ENCODE results near the gene CRB2. TPM values are rescaled to one million over a fixed set of nuclear protein-coding genes. Genes with fewer than 3 reads are reported as not detected.

Gene CRB2
- total RNA-seq, 2 donors from 2014 or later: 0.06 to 0.45 TPM

DNA sequence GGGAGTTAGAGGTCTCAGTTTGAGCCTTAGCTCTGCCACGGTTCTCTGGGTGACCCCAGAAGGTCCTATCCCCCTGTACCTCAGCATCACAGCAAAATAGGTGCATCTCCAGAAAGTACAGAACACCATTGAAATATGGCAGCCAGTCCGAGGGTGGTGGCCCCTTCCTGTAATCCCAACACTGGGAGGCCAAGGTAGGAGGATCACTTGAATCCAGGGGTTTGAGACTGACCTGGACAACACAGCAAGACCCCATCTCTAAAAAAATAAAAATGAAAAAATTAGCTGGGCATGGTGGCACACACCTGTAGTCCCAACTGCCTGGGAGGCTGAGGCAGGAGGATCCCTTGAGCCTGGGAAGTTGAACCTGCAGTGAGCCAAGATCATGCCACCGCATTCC lies 7.0 kb upstream of the CRB2 start:
- Mint-ChIP-seq H3K9me3 (no peaks in the 10 kb centered on the region), H3K4me1 (no peaks in the 10 kb centered on the region), H3K27me3 (peaks cover 13% of the 10 kb centered on the region), H3K4me3 (no peak overlapping the region), H3K27ac (no peak overlapping the region), H3K36me3 (ENCODE audit: low read depth) (no peaks in the 10 kb centered on the region)
- ATAC-seq (replicated peaks): no peak

GRCh38 chr9:123349691-123350480 lies 6.1 kb upstream of the CRB2 start:
- no peaks in the 10 kb centered on the region for H3K36me3 Mint-ChIP-seq (ENCODE audit: low read depth)
- no peak overlapping the region for H3K27ac Mint-ChIP-seq
- no peak overlapping the region for H3K4me3 Mint-ChIP-seq
- ATAC-seq (replicated peaks): peak; percentile 77
- no peaks in the 10 kb centered on the region for H3K9me3 Mint-ChIP-seq
- no peaks in the 10 kb centered on the region for H3K4me1 Mint-ChIP-seq
- peaks cover 13% of the 10 kb centered on the region for H3K27me3 Mint-ChIP-seq

GRCh38 chr9:123350590-123351310 lies 5.2 kb upstream of the CRB2 start:
- no peaks in the 10 kb centered on the region for H3K36me3 Mint-ChIP-seq (ENCODE audit: low read depth)
- peaks cover 17% of the 10 kb centered on the region for H3K27me3 Mint-ChIP-seq
- H3K4me3 Mint-ChIP-seq: no peak overlapping the region
- ATAC-seq (replicated peaks): no peak
- H3K27ac Mint-ChIP-seq: no peak overlapping the region
- H3K9me3 Mint-ChIP-seq: no peaks in the 10 kb centered on the region
- H3K4me1 Mint-ChIP-seq: no peaks in the 10 kb centered on the region

DNA sequence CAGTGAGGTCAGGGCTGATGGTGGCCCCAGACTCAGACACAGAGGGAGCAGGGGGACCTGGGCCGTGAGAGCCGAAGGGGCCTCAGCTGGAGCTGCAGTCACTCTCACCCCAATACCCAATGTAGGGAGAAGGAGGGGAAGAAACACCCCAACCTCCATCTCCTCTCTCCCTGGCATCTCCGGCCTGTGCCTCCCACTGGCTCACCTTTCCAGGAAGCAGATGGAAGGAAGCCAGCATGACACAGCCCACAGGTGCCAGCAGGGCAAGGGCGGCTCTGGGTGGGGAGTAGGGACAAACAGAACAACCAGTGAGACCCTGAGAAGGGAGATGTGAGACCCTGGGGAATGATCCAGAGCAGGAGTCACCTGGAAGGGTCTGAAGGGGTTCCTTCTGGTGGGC lies 3.0 kb upstream of the CRB2 start:
- H3K36me3 Mint-ChIP-seq (ENCODE audit: low read depth): no peaks in the 10 kb centered on the region
- peaks cover 17% of the 10 kb centered on the region for H3K27me3 Mint-ChIP-seq
- H3K4me1 Mint-ChIP-seq: no peaks in the 10 kb centered on the region
- ATAC-seq (replicated peaks): no peak
- H3K27ac Mint-ChIP-seq: no peak overlapping the region
- H3K9me3 Mint-ChIP-seq: no peaks in the 10 kb centered on the region
- no peak overlapping the region for H3K4me3 Mint-ChIP-seq

GRCh38 chr9:123353984-123354591 lies 1.9 kb upstream of the CRB2 start:
- Mint-ChIP-seq H3K27ac (no peak overlapping the region), H3K4me3 (no peak overlapping the region), H3K27me3 (peaks cover 17% of the 10 kb centered on the region), H3K9me3 (no peaks in the 10 kb centered on the region), H3K4me1 (no peaks in the 10 kb centered on the region), H3K36me3 (ENCODE audit: low read depth) (no peaks in the 10 kb centered on the region)
- peak; percentile 80 for ATAC-seq (replicated peaks)

DNA sequence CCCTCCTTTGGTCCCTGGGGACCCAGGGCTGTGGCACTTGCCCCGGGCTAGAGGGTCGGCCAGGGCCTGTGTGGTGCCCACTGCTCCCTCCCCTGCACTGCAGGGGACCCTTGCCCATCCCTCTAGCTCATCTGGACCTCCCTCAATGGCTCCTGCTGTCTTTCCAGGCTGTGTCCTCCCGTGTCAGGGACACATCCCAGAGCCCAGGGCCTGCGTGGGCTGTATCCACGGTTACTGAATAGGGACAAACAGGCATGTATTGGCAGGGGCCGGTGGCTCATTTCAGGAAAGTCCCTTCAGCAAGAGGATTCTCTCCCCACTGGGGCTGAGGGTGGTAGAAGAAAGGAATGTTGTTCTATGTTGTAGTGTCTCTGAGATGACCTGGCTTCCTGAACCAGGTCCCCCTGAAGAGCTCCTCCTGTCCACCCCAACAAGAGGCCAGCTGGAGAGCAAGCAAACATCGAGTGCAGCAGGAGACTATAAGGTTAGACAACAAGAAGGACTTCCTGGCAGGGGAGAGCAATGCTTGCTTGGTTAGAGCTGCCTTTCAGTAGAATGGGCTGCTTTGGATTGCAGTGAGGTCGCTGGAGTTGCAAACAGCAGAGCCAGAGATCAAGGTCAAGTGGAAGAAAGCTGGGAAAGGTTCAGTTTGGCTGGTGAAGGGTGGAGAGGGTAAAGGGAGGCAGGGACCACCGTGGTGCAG lies 1.0 kb upstream of the CRB2 start:
- ATAC-seq (replicated peaks): no peak
- no peak overlapping the region for H3K27ac Mint-ChIP-seq
- H3K27me3 Mint-ChIP-seq: peaks cover 17% of the 10 kb centered on the region
- no peaks in the 10 kb centered on the region for H3K9me3 Mint-ChIP-seq
- peaks cover 7% of the 10 kb centered on the region for H3K4me1 Mint-ChIP-seq
- H3K36me3 Mint-ChIP-seq (ENCODE audit: low read depth): no peaks in the 10 kb centered on the region
- H3K4me3 Mint-ChIP-seq: no peak overlapping the region

GRCh38 chr9:123356851-123357742 lies 1.1 kb downstream of the CRB2 start:
- H3K27me3 Mint-ChIP-seq: peaks cover 9% of the 10 kb centered on the region
- H3K4me1 Mint-ChIP-seq: peaks cover 7% of the 10 kb centered on the region
- H3K4me3 Mint-ChIP-seq: no peak overlapping the region
- H3K36me3 Mint-ChIP-seq (ENCODE audit: low read depth): no peaks in the 10 kb centered on the region
- H3K27ac Mint-ChIP-seq: no peak overlapping the region
- H3K9me3 Mint-ChIP-seq: no peaks in the 10 kb centered on the region
- ATAC-seq (replicated peaks): no peak

DNA sequence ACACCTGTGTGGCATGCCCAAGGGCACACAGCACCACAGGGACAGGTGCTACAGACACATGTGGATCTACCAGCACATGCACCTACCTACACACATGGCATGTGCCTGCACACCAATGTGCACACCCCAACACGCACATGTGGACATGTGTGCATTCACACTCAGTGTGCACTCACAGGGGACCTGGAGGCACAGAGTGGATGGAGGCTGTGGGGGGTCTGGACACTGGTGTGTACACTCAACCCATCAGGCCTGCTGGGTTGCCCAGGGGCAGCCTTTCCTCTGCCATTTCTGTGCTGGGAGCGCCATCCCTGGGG lies 1.7 kb downstream of the CRB2 start:
- Mint-ChIP-seq H3K27ac (no peak overlapping the region), H3K9me3 (no peaks in the 10 kb centered on the region), H3K4me1 (peaks cover 7% of the 10 kb centered on the region), H3K36me3 (ENCODE audit: low read depth) (no peaks in the 10 kb centered on the region), H3K4me3 (no peak overlapping the region), H3K27me3 (peaks cover 5% of the 10 kb centered on the region)
- ATAC-seq (replicated peaks): no peak

DNA sequence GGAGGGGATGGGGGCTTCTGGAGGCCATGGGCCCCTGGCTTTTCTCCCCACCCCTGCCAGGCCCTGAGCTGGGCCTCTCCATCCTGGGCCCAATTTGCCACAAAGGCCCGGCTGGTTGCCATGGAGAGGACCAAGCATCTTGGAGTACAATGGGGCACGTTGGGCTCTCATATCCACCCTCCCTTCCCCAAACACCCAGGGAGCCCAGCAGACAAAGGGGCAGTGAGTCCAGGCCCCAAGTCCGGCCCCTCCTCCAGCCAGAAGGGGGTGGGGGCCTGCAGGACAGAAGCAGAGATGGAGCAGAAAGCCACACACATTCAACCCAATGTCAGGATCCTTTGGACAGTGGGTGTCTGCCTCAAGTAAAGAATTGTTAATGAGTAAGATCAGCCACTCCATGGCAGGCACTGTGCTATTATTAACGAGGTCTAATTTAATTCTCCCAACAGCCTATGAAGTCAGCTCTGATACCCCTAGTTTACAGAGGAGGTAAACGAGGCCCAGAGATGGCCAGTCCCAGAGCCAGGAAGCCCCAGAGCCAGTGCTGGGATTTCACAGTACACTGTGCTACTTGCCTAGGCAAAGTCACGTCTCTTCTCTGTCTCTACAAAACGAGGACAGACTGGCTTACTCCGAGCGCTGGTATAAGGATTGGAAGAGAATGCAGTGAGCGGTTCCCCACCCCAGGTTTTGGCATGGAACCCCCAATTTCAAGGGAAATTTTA lies 2.3 kb downstream of the CRB2 start:
- no peak overlapping the region for H3K27ac Mint-ChIP-seq
- peaks cover 4% of the 10 kb centered on the region for H3K27me3 Mint-ChIP-seq
- H3K36me3 Mint-ChIP-seq (ENCODE audit: low read depth): no peaks in the 10 kb centered on the region
- H3K4me3 Mint-ChIP-seq: no peak overlapping the region
- H3K4me1 Mint-ChIP-seq: peaks cover 7% of the 10 kb centered on the region
- no peaks in the 10 kb centered on the region for H3K9me3 Mint-ChIP-seq
- ATAC-seq (replicated peaks): no peak

GRCh38 chr9:123359106-123359505 lies 3.1 kb downstream of the CRB2 start:
- no peak overlapping the region for H3K27ac Mint-ChIP-seq
- H3K4me3 Mint-ChIP-seq: no peak overlapping the region
- H3K27me3 Mint-ChIP-seq: peaks cover 6% of the 10 kb centered on the region
- no peaks in the 10 kb centered on the region for H3K9me3 Mint-ChIP-seq
- ATAC-seq (replicated peaks): no peak
- peaks cover 9% of the 10 kb centered on the region for H3K4me1 Mint-ChIP-seq
- H3K36me3 Mint-ChIP-seq (ENCODE audit: low read depth): no peaks in the 10 kb centered on the region

GRCh38 chr9:123359546-123359945 lies 3.5 kb downstream of the CRB2 start:
- H3K4me1 Mint-ChIP-seq: peaks cover 12% of the 10 kb centered on the region
- peaks cover 8% of the 10 kb centered on the region for H3K27me3 Mint-ChIP-seq
- no peaks in the 10 kb centered on the region for H3K36me3 Mint-ChIP-seq (ENCODE audit: low read depth)
- no peak for ATAC-seq (replicated peaks)
- H3K4me3 Mint-ChIP-seq: no peak overlapping the region
- H3K27ac Mint-ChIP-seq: no peak overlapping the region
- no peaks in the 10 kb centered on the region for H3K9me3 Mint-ChIP-seq

- Mint-ChIP-seq H3K27ac (no peak overlapping the region), H3K36me3 (ENCODE audit: low read depth) (no peaks in the 10 kb centered on the region), H3K27me3 (peaks cover 7% of the 10 kb centered on the region), H3K4me3 (no peak overlapping the region), H3K4me1 (peaks cover 12% of the 10 kb centered on the region), H3K9me3 (no peaks in the 10 kb centered on the region)
- ATAC-seq (replicated peaks): no peak
Measured at GRCh38 chr9:123360161-123361085, 4.4 kb downstream of the CRB2 start.
